H1 (cell line): ENCODE results near the gene CLCF1. TPM values are rescaled to one million over a fixed set of nuclear protein-coding genes. Genes with fewer than 3 reads are reported as not detected.

ENCODE experiments used
- CBX8 ChIP-seq: fragments of 300-800, 300-1000 bp; sonication (generic); IDR thresholded peaks from 2 replicates; pipeline ENCODE4 v1.7.1; 2016; ENCODE audit warnings: low read depth, low read length, borderline replicate concordance
- CEBPB ChIP-seq: IDR thresholded peaks from 2 replicates; pipeline ENCODE4 v1.6.1; 2012; ENCODE audit warnings: low read depth, low read length
- EZH2 ChIP-seq: fragments of 200-600 bp; sonication (generic); IDR thresholded peaks from 2 replicates; pipeline ENCODE4 v1.7.1; 2012; ENCODE audit warnings: low read depth, mild to moderate bottlenecking, moderate library complexity, low read length, inconsistent platforms; ENCODE audit not compliant: severe bottlenecking
- GTF2F1 ChIP-seq: IDR thresholded peaks from 2 replicates; pipeline ENCODE4 v1.6.1; 2012; ENCODE audit warnings: low read depth, low read length, improper control_type of control experiment, borderline replicate concordance
- HDAC2 ChIP-seq, 2 experiments: fragments of 300-600 bp in 1 of 2; sonication (generic) in 1 of 2; IDR thresholded peaks; 2 replicates each; pipeline ENCODE4 v1.6.1; 2011 to 2012; ENCODE audit warnings: low read depth in 2 of 2, low read length in 2 of 2, mild to moderate bottlenecking in 2 of 2, moderate library complexity in 2 of 2, borderline replicate concordance in 1 of 2, inconsistent platforms in 1 of 2
- JUN ChIP-seq: IDR thresholded peaks from 2 replicates; pipeline ENCODE4 v1.6.1; 2011; ENCODE audit warnings: low read depth, mild to moderate bottlenecking, improper control_type of control experiment, low read length
- JUND ChIP-seq: IDR thresholded peaks from 2 replicates; pipeline ENCODE4 v1.6.1; 2011; ENCODE audit warnings: mild to moderate bottlenecking, improper control_type of control experiment, low read length
- KDM4A ChIP-seq: IDR thresholded peaks from one replicate; pipeline ENCODE4 v1.7.1; 2012; ENCODE audit warnings: low read depth, mild to moderate bottlenecking, moderate library complexity, low read length, inconsistent platforms; ENCODE audit not compliant: severe bottlenecking
- NRF1 ChIP-seq: IDR thresholded peaks from 2 replicates; pipeline ENCODE4 v1.6.1; 2011; ENCODE audit warnings: mild to moderate bottlenecking, low read depth, low read length, improper control_type of control experiment
- RAD21 ChIP-seq, 2 experiments: IDR thresholded peaks in 1 of 2; conservative IDR thresholded peaks in 1 of 2; 2 replicates each; pipeline ENCODE4 v1.6.1; 2011; ENCODE audit warnings: low read depth in 2 of 2, low read length in 2 of 2, improper control_type of control experiment in 1 of 2, inconsistent platforms in 1 of 2, mild to moderate bottlenecking in 1 of 2, moderate library complexity in 1 of 2
- SIN3A ChIP-seq, 2 experiments: IDR thresholded peaks in 1 of 2; conservative IDR thresholded peaks in 1 of 2; 2 replicates each; pipeline ENCODE4 v1.6.1; 2011 to 2012; ENCODE audit warnings: low read length in 2 of 2, improper control_type of control experiment in 1 of 2, low read depth in 1 of 2, mild to moderate bottlenecking in 1 of 2
- SP1 ChIP-seq: IDR thresholded peaks from 2 replicates; pipeline ENCODE4 v1.6.1; 2011; ENCODE audit warnings: low read depth, low read length
- TCF12 ChIP-seq: IDR thresholded peaks from 2 replicates; pipeline ENCODE4 v1.6.1; 2011; ENCODE audit warnings: low read depth, mild to moderate bottlenecking, low read length
- TEAD4 ChIP-seq: IDR thresholded peaks from 2 replicates; pipeline ENCODE4 v1.6.1; 2012; ENCODE audit warnings: low read depth, low read length, inconsistent platforms, mixed read lengths
- polyA plus RNA-seq, 7 experiments: library from polyadenylated mRNA; depleted of rRNA in 3 of 7; stranded (reverse) in 5 of 7; unstranded in 2 of 7; fragments of >200 nt in 5 of 7; fragments of 200-250 nt in 2 of 7; gene quantifications; 1 replicate in 5 of 7; 2 replicates in 1 of 7; 4 replicates in 1 of 7; pipeline versions ENCODE4 v1.2.1 to v1.2.3, GENCODE V29; 2011 to 2013; ENCODE audit warnings: missing spikeins in 2 of 7, mixed read lengths in 2 of 7
- total RNA-seq: library from RNA; stranded (reverse); fragmentation: NEBNext Ultra II Directional; extraction: Animal tissue kit (Norgen Biotek cat#: 25700); gene quantifications from 2 replicates; pipeline ENCODE4 v1.2.1, GENCODE V29; 2021
- TF ChIP-seq, protein P1 (sequence below): IDR thresholded peaks from 2 replicates; pipeline ENCODE4 v1.6.1; 2012; ENCODE audit warnings: inconsistent platforms
- TF ChIP-seq, protein P2 (sequence below), 3 experiments: IDR thresholded peaks; 1 replicate in 2 of 3; 2 replicates in 1 of 3; pipeline versions ENCODE4 v1.5.1 to v1.6.1; 2011; ENCODE audit warnings: low read length in 3 of 3, mild to moderate bottlenecking in 3 of 3, inconsistent platforms in 2 of 3, low read depth in 1 of 3, moderate library complexity in 1 of 3; ENCODE audit not compliant: insufficient read depth in 1 of 3; ENCODE audit errors: control extremely low read depth in 1 of 3
- TF ChIP-seq, protein P3 (sequence below): IDR thresholded peaks from 2 replicates; pipeline ENCODE4 v1.6.1; 2012; ENCODE audit warnings: inconsistent platforms

Gene CLCF1
- total and polyA plus RNA-seq, 2 of the 8 experiments (the other 6 are each of a cell fraction or from before 2014, with no cell fraction given): 0.32 to 1.2 TPM

DNA sequence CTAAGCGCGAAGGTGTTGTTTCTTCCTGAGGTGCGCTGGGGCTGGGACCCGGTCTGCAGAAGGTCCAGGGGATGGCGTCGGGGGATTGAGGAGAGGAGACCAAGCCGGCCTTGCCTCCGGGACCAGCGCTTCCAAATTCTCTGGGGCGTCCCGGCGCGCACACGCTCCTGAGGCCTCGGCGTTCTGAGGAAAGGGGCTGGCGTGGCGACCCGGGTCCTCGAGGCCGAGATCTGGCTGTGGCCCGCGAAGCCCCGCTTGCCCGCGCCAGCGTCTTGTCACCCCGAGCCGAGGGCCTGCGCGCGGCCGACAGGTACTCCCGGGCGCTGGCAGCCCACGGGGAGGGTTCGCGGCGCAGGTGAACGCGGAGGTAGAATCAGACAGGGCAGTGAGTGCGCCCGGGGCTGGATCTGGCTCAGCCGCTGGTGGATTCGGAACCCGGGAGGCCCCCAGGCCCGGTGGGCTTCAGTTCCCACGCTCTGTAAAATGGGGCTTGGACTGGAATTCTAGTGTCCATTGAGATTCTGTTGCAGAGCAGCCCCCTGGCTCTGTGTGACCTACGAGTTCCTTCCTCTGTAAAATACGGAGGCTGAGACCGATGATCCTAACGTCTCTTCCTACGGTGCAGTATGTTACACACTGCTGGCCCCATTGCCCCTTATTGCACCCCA is 55.4 kb downstream of the CLCF1 start (continued):
- TF ChIP-seq GTF2F1 (no peak), EZH2 (peak; percentile 24), TCF12 (no peak), TEAD4 (no peak), CEBPB (no peak), RAD21 (IDR thresholded peaks at IDR 0.05 in 1 of 2, conservative IDR thresholded peaks at IDR 0.05 in 1 of 2; ENCODE audit: low read depth in 2 of 2, low read length in 2 of 2) (no peak), SIN3A (conservative IDR thresholded peaks at IDR 0.05 in 1 of 2, IDR thresholded peaks at IDR 0.05 in 1 of 2; ENCODE audit: low read depth in 1 of 2, low read length in 2 of 2) (peak in 1 of 2 experiments; percentile 17; a peak in 1 of 4 replicates), NRF1 (no peak), CBX8 (no peak), JUN (no peak), JUND (no peak), SP1 (no peak), KDM4A (peak; percentile 65), HDAC2 (IDR thresholded peaks at IDR 0.05; ENCODE audit: borderline replicate concordance in 1 of 2, low read depth in 2 of 2, low read length in 2 of 2) (peak in 1 of 2 experiments; percentile 45; a peak in 2 of 4 replicates)
- TF ChIP-seq, protein P1, sequence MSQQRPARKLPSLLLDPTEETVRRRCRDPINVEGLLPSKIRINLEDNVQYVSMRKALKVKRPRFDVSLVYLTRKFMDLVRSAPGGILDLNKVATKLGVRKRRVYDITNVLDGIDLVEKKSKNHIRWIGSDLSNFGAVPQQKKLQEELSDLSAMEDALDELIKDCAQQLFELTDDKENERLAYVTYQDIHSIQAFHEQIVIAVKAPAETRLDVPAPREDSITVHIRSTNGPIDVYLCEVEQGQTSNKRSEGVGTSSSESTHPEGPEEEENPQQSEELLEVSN: peak; percentile 61; the same call in 1 of the 2 replicates
- TF ChIP-seq, protein P2, sequence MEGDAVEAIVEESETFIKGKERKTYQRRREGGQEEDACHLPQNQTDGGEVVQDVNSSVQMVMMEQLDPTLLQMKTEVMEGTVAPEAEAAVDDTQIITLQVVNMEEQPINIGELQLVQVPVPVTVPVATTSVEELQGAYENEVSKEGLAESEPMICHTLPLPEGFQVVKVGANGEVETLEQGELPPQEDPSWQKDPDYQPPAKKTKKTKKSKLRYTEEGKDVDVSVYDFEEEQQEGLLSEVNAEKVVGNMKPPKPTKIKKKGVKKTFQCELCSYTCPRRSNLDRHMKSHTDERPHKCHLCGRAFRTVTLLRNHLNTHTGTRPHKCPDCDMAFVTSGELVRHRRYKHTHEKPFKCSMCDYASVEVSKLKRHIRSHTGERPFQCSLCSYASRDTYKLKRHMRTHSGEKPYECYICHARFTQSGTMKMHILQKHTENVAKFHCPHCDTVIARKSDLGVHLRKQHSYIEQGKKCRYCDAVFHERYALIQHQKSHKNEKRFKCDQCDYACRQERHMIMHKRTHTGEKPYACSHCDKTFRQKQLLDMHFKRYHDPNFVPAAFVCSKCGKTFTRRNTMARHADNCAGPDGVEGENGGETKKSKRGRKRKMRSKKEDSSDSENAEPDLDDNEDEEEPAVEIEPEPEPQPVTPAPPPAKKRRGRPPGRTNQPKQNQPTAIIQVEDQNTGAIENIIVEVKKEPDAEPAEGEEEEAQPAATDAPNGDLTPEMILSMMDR (IDR thresholded peaks at IDR 0.05; ENCODE audit: control extremely low read depth in 1 of 3, insufficient read depth in 1 of 3, low read depth in 1 of 3, low read length in 3 of 3): no peak
- TF ChIP-seq, protein P3, sequence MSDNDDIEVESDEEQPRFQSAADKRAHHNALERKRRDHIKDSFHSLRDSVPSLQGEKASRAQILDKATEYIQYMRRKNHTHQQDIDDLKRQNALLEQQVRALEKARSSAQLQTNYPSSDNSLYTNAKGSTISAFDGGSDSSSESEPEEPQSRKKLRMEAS: no peak; the same call in 1 of the 2 replicates
